GM12891 (cell line): ENCODE data around the gene C16orf74.

Experiments used
- POLR2A ChIP-seq: IDR thresholded peaks from 2 replicates; pipeline ENCODE4 v1.6.1; 2011; ENCODE audit warnings: low read depth, low read length, control low read depth
- TAF1 ChIP-seq: IDR thresholded peaks from 2 replicates; pipeline ENCODE4 v1.6.1; 2011; ENCODE audit warnings: low read depth, low read length, control low read depth

DNA sequence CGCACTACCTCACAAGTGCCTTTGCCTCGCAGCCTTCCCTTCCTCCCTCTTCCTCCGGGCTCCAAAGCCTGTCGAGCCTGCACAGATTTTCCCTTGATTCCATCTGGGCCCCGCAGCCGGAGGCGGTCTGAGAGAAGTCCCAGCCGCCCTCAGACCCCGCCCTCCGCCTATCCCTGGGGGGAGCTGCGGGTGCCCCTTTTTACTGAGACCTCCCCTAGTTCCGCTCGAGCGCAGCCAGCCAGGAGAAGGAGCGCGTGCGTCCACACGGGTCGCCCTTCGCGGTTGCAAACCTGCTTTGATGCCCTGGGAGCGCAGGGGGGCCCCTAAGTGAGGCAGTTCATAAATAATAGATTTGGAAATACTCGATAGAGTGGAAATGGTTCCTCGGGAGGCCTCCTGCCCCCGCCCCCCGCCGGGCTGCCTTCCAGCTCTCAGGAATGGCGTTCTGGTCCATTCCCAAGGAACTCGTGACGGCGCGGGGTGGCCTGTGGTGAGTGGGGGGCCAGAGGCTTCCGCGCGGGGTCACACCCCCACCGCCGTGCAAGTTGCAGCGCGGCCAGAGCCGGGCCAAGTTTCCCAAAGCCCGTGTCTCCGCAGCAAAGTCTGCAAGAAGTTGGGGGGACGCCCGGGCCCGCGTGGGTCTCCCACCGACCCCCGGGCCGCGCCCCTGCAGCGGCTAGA, 610 bp downstream of the C16orf74 start:
- no peak for TF ChIP-seq TAF1
- no peak for TF ChIP-seq POLR2A
